GM12878 (cell line): ENCODE data around the gene RPLP2. TPM values are rescaled to one million over a fixed set of nuclear protein-coding genes. Genes with fewer than 3 reads are reported as not detected.

Experiments used
- ATAC-seq: fragments of 200-7000 bp; cut with Tn5 transposase; 3 replicates; pipeline ENCODE4 v1.9.1; 2020; ENCODE audit warnings: mild to moderate bottlenecking, moderate library complexity
- BruUV-seq: library from RNA; stranded (reverse); fragments of 400-500 nt; replicated peaks from 2 replicates; lab custom pipeline; 2021; lab: Mats Ljungman, UMichigan
- CTCF ChIA-PET: fragments of 300-600 bp; sonication (Branson Sonifier 250); formaldehyde crosslinking; extraction: SDS; loops from one replicate; lab custom pipeline; 2021; ENCODE audit warnings: inconsistent platforms; lab: Yijun Ruan, JAX
- POLR2A ChIA-PET: fragments of 350-600 bp; formaldehyde crosslinking; extraction: SDS; loops from one replicate; lab custom pipeline; 2021; ENCODE audit warnings: inconsistent platforms; lab: Charles Lee
- RAD21 ChIA-PET: fragments of 300-600 bp; sonication (Branson Sonifier 250); formaldehyde crosslinking; loops from one replicate; lab custom pipeline; 2023; ENCODE audit warnings: antibody characterized with exemption; ENCODE audit not compliant: unreplicated experiment; lab: Charles Lee
- SMC1A ChIA-PET: fragments of 300-600 bp; sonication (Branson Sonifier 250); formaldehyde crosslinking; loops from one replicate; lab custom pipeline; 2023; ENCODE audit not compliant: unreplicated experiment, uncharacterized antibody; lab: Charles Lee
- DNase-seq: peaks from one replicate; pipeline ENCODE4 v3.0.0-alpha.2; 2011; ENCODE audit warnings: low read depth, low spot score
- FAIRE-seq: peaks from 3 replicates; lab custom pipeline; 2011; peaks lifted over from hg19 to GRCh38; lab: Jason Lieb, UNC
- H2AFZ ChIP-seq: 2 replicates; pipeline ENCODE4 v1.6.0; 2011; ENCODE audit warnings: low read depth, low read length, control low read depth; ENCODE audit not compliant: control insufficient read depth
- H3K27ac ChIP-seq: 2 replicates; pipeline ENCODE4 v1.5.1; 2011; ENCODE audit warnings: control low read depth; ENCODE audit not compliant: control insufficient read depth, insufficient read depth
- H3K27me3 ChIP-seq, 2 experiments: replicated peaks in 1 of 2; 2 replicates each; pipeline versions ENCODE4 v1.6.0 to v1.6.1; 2011; ENCODE audit warnings: low read length in 1 of 2; ENCODE audit not compliant: control insufficient read depth in 2 of 2, insufficient read depth in 2 of 2
- H3K36me3 ChIP-seq, 2 experiments: 2 replicates each; pipeline ENCODE4 v1.5.1; 2011; ENCODE audit warnings: low read length in 1 of 2; ENCODE audit not compliant: control insufficient read depth in 2 of 2, insufficient read depth in 2 of 2
- H3K4me1 ChIP-seq: 2 replicates; pipeline ENCODE4 v1.6.1; 2011; ENCODE audit warnings: mild to moderate bottlenecking, low read length, moderate library complexity, mixed read lengths; ENCODE audit not compliant: control insufficient read depth, insufficient read depth
- H3K4me2 ChIP-seq: 2 replicates; pipeline ENCODE4 v1.6.0; 2011; ENCODE audit warnings: control low read depth; ENCODE audit not compliant: control insufficient read depth, insufficient read depth
- H3K4me3 ChIP-seq: fragments of 200-600 bp; sonication (generic); 2 replicates; pipeline ENCODE4 v1.5.1; 2016
- H3K79me2 ChIP-seq: 2 replicates; pipeline ENCODE4 v1.6.0; 2011; ENCODE audit warnings: low read length; ENCODE audit not compliant: control insufficient read depth, insufficient read depth
- H3K9ac ChIP-seq: 2 replicates; pipeline ENCODE4 v1.8.0; 2011; ENCODE audit warnings: low read length, control low read depth, mixed read lengths; ENCODE audit not compliant: control insufficient read depth, insufficient read depth
- H3K9me3 ChIP-seq: replicated peaks from 3 replicates; pipeline ENCODE4 v1.5.1; 2011; ENCODE audit warnings: mild to moderate bottlenecking, low read length; ENCODE audit not compliant: control insufficient read depth, insufficient read depth
- H4K20me1 ChIP-seq: 2 replicates; pipeline ENCODE4 v1.6.0; 2011; ENCODE audit not compliant: control insufficient read depth, insufficient read depth
- BHLHE40 ChIP-seq, 2 experiments: fragments of 450-650 bp in 1 of 2; IDR thresholded peaks; 2 replicates each; pipeline ENCODE4 v1.6.1; 2011 to 2017; ENCODE audit warnings: low read depth in 2 of 2, borderline replicate concordance in 1 of 2, improper control_type of control experiment in 1 of 2, low read length in 1 of 2, mild to moderate bottlenecking in 1 of 2
- CBFB ChIP-seq: IDR thresholded peaks from 2 replicates; pipeline ENCODE4 v1.6.1; 2016; ENCODE audit warnings: antibody characterized with exemption, low read depth
- CTCF ChIP-seq, 3 experiments: IDR thresholded peaks in 2 of 3; conservative IDR thresholded peaks in 1 of 3; 2 replicates each; pipeline ENCODE4 v1.5.1; 2011; ENCODE audit warnings: low read depth in 3 of 3, low read length in 3 of 3, mild to moderate bottlenecking in 3 of 3, control low read depth in 2 of 3, moderate library complexity in 2 of 3, inconsistent platforms in 1 of 3, mixed read lengths in 1 of 3; ENCODE audit not compliant: control insufficient read depth in 2 of 3, insufficient read depth in 1 of 3; ENCODE audit errors: extremely low read depth in 1 of 3
- GATAD2B ChIP-seq: fragments of 450-650 bp; conservative IDR thresholded peaks from 2 replicates; pipeline ENCODE4 v1.6.1; 2017; ENCODE audit warnings: low read depth, mild to moderate bottlenecking, moderate library complexity
- IRF3 ChIP-seq: fragments of 450-650 bp; IDR thresholded peaks from 2 replicates; pipeline ENCODE4 v1.6.1; 2014; ENCODE audit warnings: mild to moderate bottlenecking
- NBN ChIP-seq: fragments of 450-650 bp; IDR thresholded peaks from 2 replicates; pipeline ENCODE4 v1.6.1; 2016
- NFIC ChIP-seq: IDR thresholded peaks from 2 replicates; pipeline ENCODE4 v1.6.1; 2012; ENCODE audit warnings: low read depth, mild to moderate bottlenecking, inconsistent platforms, low read length, moderate library complexity
- NR2F1 ChIP-seq: fragments of 450-650 bp; conservative IDR thresholded peaks from 2 replicates; pipeline ENCODE4 v1.6.1; 2017; ENCODE audit warnings: mild to moderate bottlenecking
- RUNX3 ChIP-seq: IDR thresholded peaks from 2 replicates; pipeline ENCODE4 v1.6.1; 2012; ENCODE audit warnings: low read length, inconsistent platforms
- SMARCA5 ChIP-seq: fragments of 450-650 bp; IDR thresholded peaks from 2 replicates; pipeline ENCODE4 v1.6.1; 2017; ENCODE audit warnings: mild to moderate bottlenecking
- ZZZ3 ChIP-seq: IDR thresholded peaks from 2 replicates; pipeline ENCODE4 v1.6.1; 2011; ENCODE audit warnings: low read depth; ENCODE audit not compliant: control insufficient read depth, insufficient read length
- WGBS: methylation state at CpG from one replicate; pipeline ENCODE4 v1.1.6; 2016; ENCODE audit warnings: low lambda C conversion rate; ENCODE audit not compliant: insufficient replicate concordance, insufficient coverage; ENCODE audit errors: missing lambda C conversion rate; 5-methylcytosine and 5-hydroxymethylcytosine counted together
- in situ Hi-C: fragments of 300-500 bp; cut with MboI; formaldehyde crosslinking; loops from 9 replicates; pipeline ENCODE4 v1.14.3; 2018; ENCODE audit warnings: mixed read lengths
- intact Hi-C: fragments of 100-400 bp; cut with micrococcal nuclease; formaldehyde crosslinking; loops from one replicate; pipeline ENCODE4 v1.14.2; 2022; ENCODE audit not compliant: unreplicated experiment
- polyA plus RNA-seq, 11 experiments: library from polyadenylated mRNA; depleted of rRNA in 4 of 11; unstranded in 6 of 11; stranded (reverse) in 5 of 11; fragments of >200 nt; fragmentation: Nextera tagmentation in 4 of 11; fragmentation: Illumina TruSeq in 1 of 11; extraction: Ambion mirVana in 4 of 11; extraction: Trizol in 1 of 11; gene quantifications; 1 replicate in 1 of 11; 2 replicates in 10 of 11; pipeline versions ENCODE4 v1.2.1 to v1.2.3, GENCODE V29; 2011 to 2016; ENCODE audit warnings: inconsistent platforms in 2 of 11, missing spikeins in 2 of 11, low read depth in 1 of 11
- total RNA-seq, 4 experiments: library from RNA; depleted of rRNA in 3 of 4; stranded (reverse); fragments of >200 nt in 3 of 4; fragmentation: Illumina TruSeq in 1 of 4; extraction: Trizol in 1 of 4; gene quantifications; 2 replicates each; pipeline versions ENCODE4 v1.2.1 to v1.2.3, GENCODE V29; 2013 to 2021

Gene RPLP2
- total and polyA plus RNA-seq, 10 of the 15 experiments (the other 5 are each of a cell fraction or from before 2014, with no cell fraction given): 488 to 3,558 (median 1,481) TPM

GRCh38 chr11:804599-804964, 5.2 kb upstream of the RPLP2 start:
- Histone ChIP-seq H3K36me3 (peaks cover 0 to 10% of the 10 kb centered on the region in 2 experiments; a peak in 2 of 4 replicates), H2AFZ (peak overlapping the region; percentile 44), H3K4me2 (peak overlapping the region; percentile 95), H3K9ac (peak overlapping the region; percentile 90), H3K27me3 (no peaks in the 10 kb centered on the region), H3K79me2 (peaks cover 23% of the 10 kb centered on the region), H3K27ac (peak overlapping the region; percentile 72), H3K9me3 (no peaks in the 10 kb centered on the region), H3K4me1 (peaks cover 12% of the 10 kb centered on the region), H3K4me3 (peak overlapping the region; percentile 90), H4K20me1 (no peaks in the 10 kb centered on the region)
- CTCF ChIA-PET: no interaction called here
- FAIRE-seq (no peak), ATAC-seq (no peak), DNase-seq (no peak)
- no peak for TF ChIP-seq ZZZ3
- POLR2A ChIA-PET: interaction anchor here (2.7 kb wide), 1 partner anchor 15 kb away, joined by 9 read pairs; the partner anchor contains the start of gene PNPLA2
- SMC1A ChIA-PET: no interaction called here
- RAD21 ChIA-PET: interaction anchor here (0.5 kb wide), 1 partner anchor 220 kb away, joined by 3 read pairs; no protein-coding TSS in a partner anchor
- in situ Hi-C loops: loop anchor here (25.0 kb wide), 1 partner anchor 1583 kb away; the partner anchor contains the start of gene CD81
- 1% methylated on average over 18 of the region's 18 CpGs for WGBS
- BruUV-seq: no TSS peak
- intact Hi-C loops: no loop called here

- WGBS: under 1% methylated on average over 32 of the region's 36 CpGs
- Histone ChIP-seq H3K4me3 (peak overlapping the region; percentile 98), H2AFZ (peak overlapping the region; percentile 100), H3K9me3 (no peaks in the 10 kb centered on the region), H3K4me1 (peaks cover 16% of the 10 kb centered on the region), H3K4me2 (peak overlapping the region; percentile 88), H4K20me1 (peaks cover 5% of the 10 kb centered on the region; the same call in 1 of the 2 replicates), H3K27ac (peak overlapping the region; percentile 99), H3K36me3 (peaks cover 8 to 24% of the 10 kb centered on the region in 2 experiments; a peak in 3 of 4 replicates), H3K9ac (peak overlapping the region; percentile 98), H3K79me2 (peaks cover 48% of the 10 kb centered on the region), H3K27me3 (no peaks in the 10 kb centered on the region)
- CTCF ChIA-PET: interaction anchor here (1.2 kb wide), 1 partner anchor 36 kb away, joined by 3 read pairs; no protein-coding TSS in a partner anchor
- intact Hi-C loops (loop anchor here (1.0 kb wide), 1 partner anchor 11 kb away; no protein-coding TSS in a partner anchor), in situ Hi-C loops (loop anchor here (25.0 kb wide), 1 partner anchor 1579 kb away; the partner anchor contains the start of gene CD81)
- no peak for DNase-seq
- RAD21 ChIA-PET: interaction anchor here (1.1 to 1.7 kb wide), 4 partner anchors 11 to 38 kb away, joined by 3 to 13 read pairs (median 6); partner anchors contain the start of genes PNPLA2 and TSPAN4
- POLR2A ChIA-PET: interaction anchor here (0.8 to 3.3 kb wide), 8 partner anchors 10 to 362 kb away, joined by 3 to 32 read pairs (median 6); partner anchors contain the start of genes CD151, DEAF1, PNPLA2 and TMEM80
- BruUV-seq: TSS peak; percentile 88
- ATAC-seq: peak; percentile 26
- SMC1A ChIA-PET: interaction anchor here (1.9 kb wide), 1 partner anchor 10 kb away, joined by 5 read pairs; the partner anchor contains the start of gene PNPLA2
- no peak for FAIRE-seq
- no peak for TF ChIP-seq GATAD2B
- peak; percentile 16 to 64; a peak in 1 of 4 replicates for TF ChIP-seq BHLHE40 (IDR thresholded peaks at IDR 0.05; ENCODE audit: borderline replicate concordance in 1 of 2, low read depth in 2 of 2, low read length in 1 of 2)
- TF ChIP-seq IRF3: 0 out of 2 replicates have a peak, but pooled peaks have one; percentile 10
- TF ChIP-seq SMARCA5: 0 out of 2 replicates have a peak, but pooled peaks have one; percentile 71
- TF ChIP-seq NBN: 0 out of 2 replicates have a peak, but pooled peaks have one; percentile 15
- peak; percentile 11 to 45 (median 19); a peak in 4 of 6 replicates for TF ChIP-seq CTCF (IDR thresholded peaks at IDR 0.05 in 2 of 3, conservative IDR thresholded peaks at IDR 0.05 in 1 of 3; ENCODE audit: control insufficient read depth in 2 of 3, extremely low read depth in 1 of 3, insufficient read depth in 1 of 3, low read depth in 3 of 3, low read length in 3 of 3)
- TF ChIP-seq NR2F1: 0 out of 2 replicates have a peak, but pooled peaks have one; percentile 27
- TF ChIP-seq CBFB: 0 out of 2 replicates have a peak, but pooled peaks have one; percentile 34
- peak; percentile 61 for TF ChIP-seq RUNX3
- no peak for TF ChIP-seq NFIC
Measured at GRCh38 chr11:808427-809286, 1.1 kb upstream of the RPLP2 start.
